ENCODE measurements around the gene TRPC4AP.
"Not testable (repeated sequence)": the region's sequence is repeated elsewhere in the genome, so short reads cannot be mapped to it uniquely, and the experiment has no call there.

The TRPC4AP gene

DNA sequence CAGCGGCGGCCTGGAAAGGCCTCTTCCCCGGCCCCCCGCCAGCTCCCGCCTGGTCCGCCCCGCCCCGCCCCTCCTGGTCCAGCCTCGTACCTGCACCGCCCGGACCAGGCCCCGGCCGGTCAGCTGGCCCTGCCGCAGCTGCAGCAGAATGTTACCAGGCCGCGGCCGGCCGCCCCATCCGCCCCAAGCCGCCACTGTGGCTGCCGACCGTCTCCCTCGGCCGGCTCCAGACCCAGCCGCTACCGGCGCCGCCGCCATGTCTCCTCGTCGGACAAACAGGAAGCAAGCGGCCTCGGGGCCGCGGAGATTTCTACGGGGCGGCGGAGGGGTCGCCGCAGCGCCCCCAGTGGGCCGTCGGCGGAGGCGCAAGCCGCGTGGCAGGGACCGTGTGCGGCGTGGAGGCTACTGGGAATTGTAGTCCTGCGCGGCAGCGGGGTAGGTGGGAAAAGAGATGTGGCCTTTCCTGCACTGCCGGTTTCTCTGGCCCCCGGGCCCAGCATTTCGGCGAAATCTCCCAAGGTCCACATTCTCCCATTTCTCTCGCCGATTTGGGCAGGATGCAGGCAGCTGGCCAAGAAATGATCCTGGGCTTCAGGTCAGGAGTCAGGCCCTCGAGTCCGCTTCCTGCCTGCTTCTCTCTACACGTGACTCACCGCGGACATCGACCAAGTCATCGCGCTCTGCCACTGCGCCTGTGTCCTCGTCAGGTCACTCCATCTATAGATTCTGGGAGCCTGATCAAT lies at the start of gene TRPC4AP:
Gene TRPC4AP, minus strand, starts transcription at position 284 of the 743 bp plus-strand sequence. Its CDS starts 26 bp downstream, at position 258.
- DNase-seq = peak; percentile 79 to 94

GRCh38 chr20:35135867-35136586 lies 43.4 kb upstream of the TRPC4AP start:
- no peak for DNase-seq

DNA sequence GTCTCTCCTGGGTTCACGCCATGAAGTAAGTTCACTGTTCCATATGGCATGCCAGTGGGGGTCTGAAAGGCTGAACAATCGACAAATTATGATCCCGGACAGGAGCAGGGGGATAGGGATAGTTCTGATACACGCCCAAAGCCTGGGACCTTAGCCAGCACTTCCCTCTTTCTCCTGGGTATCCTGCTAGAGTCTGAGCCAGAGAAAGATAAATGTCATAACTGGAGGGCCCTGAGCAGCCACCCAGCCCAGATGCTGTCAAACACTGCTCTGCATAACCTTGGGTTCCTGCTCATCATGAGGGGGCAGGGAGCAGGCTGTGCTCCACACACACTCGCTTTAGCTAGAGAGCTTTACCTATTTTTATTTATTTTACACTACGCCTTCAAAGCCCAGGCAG lies 42.3 kb upstream of the TRPC4AP start:
- no peak for DNase-seq

- DNase-seq = no peak
Measured at GRCh38 chr20:35134472-35134871, 41.9 kb upstream of the TRPC4AP start.

GRCh38 chr20:35133735-35134134 lies 41.1 kb upstream of the TRPC4AP start:
- no peak for DNase-seq

DNA sequence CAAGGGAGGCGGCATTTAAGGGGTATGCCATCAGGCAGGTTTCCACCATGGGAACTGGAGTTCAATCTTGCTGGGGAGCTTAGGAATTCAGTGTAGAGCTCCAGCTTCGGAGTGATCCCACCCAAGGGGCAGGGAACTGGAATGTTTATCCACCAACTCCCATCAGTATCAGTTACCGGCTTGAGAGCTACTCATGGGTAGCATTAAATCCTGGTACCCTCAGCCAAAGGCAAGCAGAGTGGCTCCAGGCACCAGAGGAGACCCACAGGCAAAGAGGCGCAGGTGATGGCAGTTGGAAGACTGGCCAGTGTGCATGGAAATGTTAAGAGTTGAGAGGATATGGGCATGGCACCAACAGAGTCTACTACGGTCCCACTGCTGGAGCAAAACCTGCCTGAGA lies 40.4 kb upstream of the TRPC4AP start:
- no peak for DNase-seq

GRCh38 chr20:35131934-35132333 lies 39.3 kb upstream of the TRPC4AP start:
- no peak for DNase-seq

DNA sequence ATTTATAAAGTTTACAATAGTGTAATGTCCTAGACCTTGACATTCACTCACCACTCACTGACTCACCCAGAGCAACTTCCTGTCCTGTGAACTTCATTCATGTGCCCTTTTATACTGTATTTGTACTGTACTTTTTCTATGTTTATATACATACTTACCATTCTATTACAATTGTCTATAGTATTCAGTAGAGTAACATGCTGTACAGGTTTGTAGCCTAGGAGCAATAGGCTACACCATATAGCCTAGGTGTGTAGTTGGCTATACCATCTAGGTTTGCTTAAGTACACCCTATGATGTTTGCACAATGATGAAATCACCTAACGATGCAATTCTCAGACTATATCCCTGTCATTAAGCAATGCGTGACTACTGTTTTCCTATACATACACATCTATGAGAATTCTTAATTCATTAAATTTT lies 37.1 kb upstream of the TRPC4AP start:
- peak in 1 of 2 donors; percentile 10 for DNase-seq

DNA sequence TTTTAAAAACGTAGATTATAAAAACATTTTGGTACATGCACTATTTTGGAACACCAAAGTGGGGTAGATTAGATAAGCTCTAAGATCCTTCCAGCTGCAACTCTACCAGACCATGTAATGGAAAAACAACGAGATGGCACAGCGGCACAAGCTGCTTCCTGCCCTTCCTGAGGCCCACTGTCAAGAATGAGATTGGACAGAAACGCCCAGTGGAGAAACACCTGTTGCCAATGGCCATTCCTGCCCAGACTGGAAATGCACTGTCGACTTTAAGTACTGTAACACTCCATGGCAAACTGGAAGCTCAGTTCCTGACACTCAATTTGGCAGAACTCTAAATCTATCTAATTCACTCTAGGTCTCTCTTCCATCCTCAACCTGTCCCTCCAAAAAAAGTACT lies 33.1 kb upstream of the TRPC4AP start:
- no peak for DNase-seq

GRCh38 chr20:35122756-35123405 lies 30.3 kb upstream of the TRPC4AP start:
- DNase-seq = no peak

- no peak for DNase-seq
Measured at GRCh38 chr20:35121186-35121585, 28.6 kb upstream of the TRPC4AP start.

DNA sequence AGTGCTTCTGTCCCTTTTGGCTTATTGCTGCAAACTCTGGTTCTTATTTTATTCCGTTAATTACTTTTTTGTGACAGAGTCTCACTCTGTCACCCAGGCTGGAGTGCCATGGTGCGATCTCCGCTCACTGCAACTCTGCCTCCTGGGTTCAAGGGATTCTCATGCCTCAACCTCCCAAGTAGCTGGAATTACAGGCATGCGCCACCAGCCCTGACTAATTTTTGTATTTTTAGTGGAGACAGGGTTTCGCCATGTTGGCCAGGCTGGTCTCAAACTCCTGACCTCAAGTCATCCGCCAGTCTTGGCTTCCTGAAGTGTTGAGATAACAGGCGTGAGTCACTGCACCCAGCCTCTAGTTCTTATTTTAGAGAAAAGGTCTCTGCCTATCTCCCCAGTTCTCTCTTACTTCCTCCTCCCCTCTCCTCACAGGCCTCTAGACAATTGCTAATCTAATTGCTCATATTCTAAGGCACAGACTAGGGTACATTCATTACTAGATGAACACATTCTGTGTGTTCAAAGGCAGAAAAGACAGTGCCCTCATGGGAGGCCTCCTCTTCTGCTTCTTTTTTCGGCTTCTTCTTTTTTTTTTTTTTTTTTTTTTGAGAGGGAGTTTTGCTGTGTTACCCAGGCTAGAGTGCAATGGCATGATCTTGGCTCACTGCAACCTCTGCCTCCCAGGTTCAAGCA lies 27.6 kb upstream of the TRPC4AP start:
- peak in 1 of 2 donors; percentile 92 for DNase-seq

GRCh38 chr20:35117629-35118028 lies 25.0 kb upstream of the TRPC4AP start:
- DNase-seq = no peak

GRCh38 chr20:35117196-35117595 lies 24.6 kb upstream of the TRPC4AP start:
- no peak for DNase-seq

GRCh38 chr20:35116258-35116657 lies 23.7 kb upstream of the TRPC4AP start:
- peak in 1 of 2 donors; percentile 17 for DNase-seq

DNA sequence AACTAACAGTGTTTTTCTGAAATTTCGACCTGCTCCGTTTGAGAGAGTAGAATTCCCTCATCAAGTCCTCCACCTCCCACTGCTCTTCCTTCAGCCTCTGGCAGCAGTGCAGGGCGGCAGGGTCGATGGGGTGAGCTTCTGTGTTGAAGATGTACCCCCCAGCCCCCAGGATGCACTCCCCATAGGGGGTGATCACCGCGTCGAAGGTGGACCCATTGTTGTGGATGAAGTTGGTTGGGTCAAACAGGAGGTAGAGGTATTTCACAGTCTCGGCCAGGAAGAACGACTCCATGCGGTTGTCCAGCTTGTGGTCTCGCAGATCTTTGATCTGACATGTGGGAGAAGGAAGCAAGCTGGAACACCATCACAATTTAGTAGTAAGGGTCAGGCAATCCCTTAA lies 23.0 kb upstream of the TRPC4AP start:
- no peak for DNase-seq

DNA sequence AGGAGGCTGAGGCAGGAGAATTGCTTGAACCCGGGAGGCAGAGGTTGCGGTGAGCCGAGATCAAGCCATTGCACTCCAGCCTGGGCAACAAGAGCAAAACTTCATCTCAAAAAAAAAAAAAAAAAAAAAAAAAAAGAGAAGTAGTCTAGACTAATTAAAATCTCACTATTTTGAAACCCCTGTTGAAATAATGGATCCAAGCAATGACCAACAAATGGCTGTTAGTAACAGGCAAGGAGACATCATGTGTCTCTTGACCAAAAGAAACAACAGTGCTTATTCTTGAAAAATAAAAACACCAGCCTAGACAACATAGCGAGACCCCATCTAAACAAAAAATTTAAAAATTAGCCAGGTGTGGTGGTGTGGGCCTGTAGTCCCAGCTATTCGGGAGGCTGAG lies 19.7 kb upstream of the TRPC4AP start:
- DNase-seq = not testable (repeated sequence)

DNA sequence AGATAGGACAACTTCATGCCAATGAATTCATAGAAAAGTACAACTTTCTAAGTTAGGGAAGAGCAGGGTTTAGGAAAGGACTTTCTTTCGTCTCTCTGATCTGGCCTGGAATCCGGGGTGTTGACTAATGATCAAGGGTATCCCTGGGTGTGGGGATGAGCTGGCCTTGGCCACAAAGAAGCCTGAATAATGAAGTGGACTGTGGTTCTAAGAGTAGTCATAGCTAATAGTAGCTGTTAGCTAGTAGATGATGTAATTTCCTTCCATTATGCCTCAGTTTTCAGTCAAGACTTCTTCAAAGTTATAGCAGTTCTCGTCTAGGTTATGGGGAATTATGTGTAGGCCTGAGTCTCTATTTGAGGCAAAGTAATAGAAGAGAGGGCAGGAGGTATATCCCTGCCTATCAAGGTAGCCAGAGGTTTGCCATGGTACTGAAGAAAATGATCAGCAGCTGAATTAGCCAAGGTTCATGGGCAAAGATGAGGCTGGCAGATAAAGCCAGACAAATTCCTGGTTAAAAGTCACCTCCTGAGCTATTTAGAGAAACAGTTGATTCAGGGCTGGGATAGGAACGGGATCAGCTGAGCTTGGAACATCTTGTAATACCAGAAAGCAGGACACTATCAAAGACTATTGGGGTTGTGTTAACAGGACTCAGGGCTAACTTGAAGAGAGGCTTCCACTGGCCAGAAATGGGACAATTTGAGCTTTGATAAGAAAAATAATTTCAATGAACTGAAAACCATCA lies 18.7 kb upstream of the TRPC4AP start:
- no peak for DNase-seq

- DNase-seq = no peak
Measured at GRCh38 chr20:35108921-35109320, 16.3 kb upstream of the TRPC4AP start.

DNA sequence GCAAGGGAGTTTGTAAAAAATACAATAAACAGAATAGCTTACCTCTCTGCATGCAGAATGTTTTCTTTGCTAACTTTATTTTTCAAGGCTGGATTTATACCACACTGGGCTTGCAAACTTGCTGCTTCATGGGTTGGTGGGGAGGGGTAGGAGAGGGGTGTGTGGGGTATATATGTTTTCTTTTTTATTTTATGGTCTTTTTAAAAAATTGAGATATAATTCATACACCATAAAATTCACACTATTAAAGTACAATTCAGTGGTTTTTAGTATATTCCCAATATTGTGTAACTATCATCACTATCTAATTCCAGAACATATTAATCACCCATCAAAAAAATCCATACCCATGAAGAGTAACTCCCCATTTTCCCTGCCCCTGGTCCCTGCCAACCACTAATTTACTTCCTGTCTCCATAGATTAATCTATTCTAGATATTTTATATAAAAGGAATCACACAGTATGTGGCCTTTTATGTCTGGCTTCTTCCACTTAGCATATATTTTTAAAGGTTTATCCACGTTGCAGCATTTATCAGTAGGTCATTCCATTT lies 14.3 kb upstream of the TRPC4AP start:
- DNase-seq = no peak

DNA sequence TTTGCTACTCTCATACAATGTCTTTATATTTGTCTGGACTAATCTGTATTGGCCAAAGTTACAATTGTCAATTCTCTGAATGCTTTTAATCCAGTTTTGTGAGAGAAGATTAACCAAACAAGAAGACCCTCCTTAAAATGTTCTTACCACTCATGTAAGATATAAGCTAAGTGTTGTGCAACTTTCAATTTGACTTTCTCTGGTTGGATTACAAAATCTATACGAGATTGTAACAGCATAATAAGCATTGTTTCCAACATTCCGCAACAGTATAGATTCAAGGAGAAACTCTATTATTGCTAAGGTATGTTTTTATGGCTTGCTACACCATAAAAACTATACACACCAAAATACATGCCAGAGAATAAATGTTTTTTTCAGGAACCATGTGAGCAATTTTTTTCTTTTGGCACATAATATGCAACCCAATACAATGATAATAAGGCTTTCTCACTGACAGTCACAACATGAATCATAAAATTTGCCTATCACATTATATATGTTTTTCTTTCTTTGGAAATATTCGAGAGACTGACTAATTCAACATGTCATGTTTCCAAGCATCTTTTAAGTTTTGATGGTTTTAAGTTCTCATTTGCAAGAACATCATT lies 12.2 kb upstream of the TRPC4AP start:
- DNase-seq = no peak

DNA sequence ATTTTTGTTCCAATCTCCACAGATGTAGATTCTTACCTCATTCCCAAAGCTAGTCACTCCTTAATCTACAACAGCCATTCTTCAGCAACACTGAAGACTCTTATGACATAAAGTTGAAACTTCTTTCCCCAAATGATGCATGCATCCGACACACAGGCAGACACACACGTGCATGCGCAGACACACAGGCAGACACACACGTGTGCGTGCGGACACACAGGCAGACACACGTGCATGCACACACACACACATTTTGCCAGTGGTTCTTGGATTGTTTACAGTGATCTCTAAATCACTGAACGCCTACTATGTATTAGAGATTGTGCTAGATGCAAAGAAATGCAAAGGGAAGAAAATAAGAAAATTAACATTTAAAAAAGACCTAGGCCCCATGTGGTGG lies 9.0 kb upstream of the TRPC4AP start:
- no peak for DNase-seq
